AML-193 (cell line): Measurements from ENCODE around the gene TEX47.

Source experiments
- DNase-seq, 2 experiments: peaks; one replicate each; lab custom pipeline; 2025; lab: John Stamatoyannopoulos, UW

The TEX47 gene

GRCh38 chr7:88795553-88795952, at the start of gene TEX47:
Gene TEX47, minus strand, starts transcription at chr7:88795737. Its CDS starts 795 bp downstream, at chr7:88794942.
- no peak for DNase-seq

DNA sequence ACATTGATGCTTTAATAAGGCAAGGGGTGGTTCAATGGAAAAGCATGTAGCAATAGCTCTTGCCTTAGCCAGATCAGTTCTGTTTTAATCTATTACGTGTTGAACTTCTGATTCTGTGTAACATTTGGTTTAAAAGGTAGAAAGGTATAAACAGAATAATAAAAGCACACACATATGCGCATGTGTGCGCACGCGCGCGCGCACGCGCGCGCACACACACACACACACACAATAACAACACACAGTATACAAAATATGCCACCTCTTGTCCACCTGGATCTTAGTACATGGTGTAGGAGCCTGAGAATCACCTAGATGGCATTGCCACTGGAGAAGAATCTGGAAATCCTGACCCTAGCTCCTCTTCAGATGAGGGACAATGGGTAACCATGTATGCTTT, 49.6 kb upstream of the TEX47 start:
- DNase-seq, result no peak

- no peak for DNase-seq
Measured at GRCh38 chr7:88842201-88842600, 46.7 kb upstream of the TEX47 start.

DNA sequence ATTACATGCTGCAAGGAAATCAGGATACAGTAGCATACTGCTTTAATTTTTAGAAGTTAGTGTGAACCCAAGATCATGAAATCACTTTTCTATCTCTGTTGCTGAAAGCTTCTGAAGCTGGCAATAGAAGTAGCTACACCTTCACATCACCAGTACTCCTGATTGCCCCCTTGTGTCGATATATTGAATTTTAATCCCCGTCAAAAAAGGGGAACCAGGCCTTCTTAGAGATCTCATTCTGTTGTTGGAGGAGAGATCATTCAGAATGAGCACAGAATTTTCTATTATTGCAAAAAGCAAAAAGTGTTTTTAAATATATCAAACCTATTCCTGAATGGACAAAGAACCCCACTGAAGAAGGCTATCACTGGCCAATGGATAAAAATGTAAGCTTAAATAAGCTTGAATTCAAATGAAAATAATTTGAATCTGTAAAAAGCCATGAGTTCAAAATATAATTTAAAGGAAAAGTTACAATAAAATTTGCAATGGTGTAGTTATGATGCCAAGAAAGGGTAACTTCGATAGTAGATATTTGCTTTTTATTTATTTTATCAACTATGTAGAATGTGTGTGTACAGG, 39.7 kb upstream of the TEX47 start:
- peak; percentile 38 to 45 for DNase-seq

DNA sequence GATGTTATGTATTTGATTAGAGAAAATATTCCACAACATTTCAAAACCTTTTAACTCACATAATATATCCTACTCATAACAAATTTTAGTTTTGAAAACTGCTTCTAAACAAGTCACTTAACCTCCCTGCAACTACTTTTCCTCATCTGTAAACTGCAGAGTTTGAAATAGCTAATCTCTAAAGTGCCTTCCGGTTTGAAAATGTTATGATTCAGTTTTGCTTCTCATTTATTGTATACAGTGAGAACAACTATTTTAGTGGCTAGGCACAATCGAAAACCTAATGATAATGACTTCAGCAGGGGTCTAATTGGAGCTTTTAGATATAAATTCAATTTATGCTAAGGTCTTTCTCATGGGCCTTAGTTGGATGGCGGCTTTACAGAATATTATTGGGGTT, 30.7 kb upstream of the TEX47 start:
- no peak for DNase-seq

DNA sequence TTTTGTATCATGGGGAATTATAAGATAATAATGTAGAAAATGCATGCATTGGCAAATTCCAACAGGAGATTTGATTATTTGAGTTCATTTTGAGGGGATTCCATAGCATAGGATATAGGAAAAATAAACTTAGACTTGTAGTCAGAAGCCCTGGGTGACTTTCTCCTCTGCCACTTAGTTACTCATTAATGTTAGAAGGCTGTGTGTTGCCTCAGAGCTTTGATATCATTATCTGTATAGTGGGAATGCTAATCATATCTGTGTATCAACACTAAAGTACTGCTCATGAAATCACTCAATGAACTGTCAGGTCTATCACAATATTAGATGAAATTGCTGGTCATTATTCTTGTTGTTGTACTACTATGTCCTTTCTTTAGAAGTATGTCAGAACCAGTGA, 23.0 kb upstream of the TEX47 start:
- no peak for DNase-seq

DNA sequence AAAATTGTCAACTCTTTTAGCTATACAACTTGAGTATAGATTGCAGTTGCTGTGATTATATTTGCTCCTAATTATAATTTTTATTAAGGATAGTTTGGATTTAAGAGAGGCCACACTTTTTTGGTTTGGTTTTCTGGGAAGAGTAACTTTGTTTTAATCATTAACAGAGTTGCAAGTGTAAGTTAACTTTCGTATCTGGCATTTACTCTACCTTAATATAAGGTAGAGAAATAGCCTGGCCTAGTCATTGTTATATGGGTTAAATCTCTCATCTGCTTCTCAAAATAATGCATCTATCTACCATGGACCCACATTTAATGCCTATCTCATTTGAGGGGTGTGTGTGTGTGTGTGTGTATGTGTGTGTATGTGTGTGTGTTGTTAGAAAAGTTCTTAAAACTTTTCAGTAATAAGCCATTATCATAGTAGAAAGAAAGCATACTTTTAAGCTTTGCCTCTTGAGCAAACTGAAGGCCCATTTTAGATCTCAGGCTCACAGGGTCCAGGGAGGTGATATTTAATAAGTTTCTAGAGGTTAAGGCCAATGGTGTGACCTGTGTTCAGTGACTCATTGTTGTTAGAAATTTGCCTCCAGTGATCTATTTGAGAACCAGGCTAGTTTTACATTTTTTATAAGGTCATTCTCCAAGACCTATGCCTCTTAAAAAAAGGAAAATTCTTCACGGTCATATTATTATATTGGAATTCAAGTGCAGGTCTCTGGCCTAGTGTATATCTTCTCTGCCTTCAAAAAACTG, 10.9 kb upstream of the TEX47 start:
- no peak for DNase-seq

- DNase-seq, result no peak
Measured at GRCh38 chr7:88801046-88801445, 5.5 kb upstream of the TEX47 start.

DNA sequence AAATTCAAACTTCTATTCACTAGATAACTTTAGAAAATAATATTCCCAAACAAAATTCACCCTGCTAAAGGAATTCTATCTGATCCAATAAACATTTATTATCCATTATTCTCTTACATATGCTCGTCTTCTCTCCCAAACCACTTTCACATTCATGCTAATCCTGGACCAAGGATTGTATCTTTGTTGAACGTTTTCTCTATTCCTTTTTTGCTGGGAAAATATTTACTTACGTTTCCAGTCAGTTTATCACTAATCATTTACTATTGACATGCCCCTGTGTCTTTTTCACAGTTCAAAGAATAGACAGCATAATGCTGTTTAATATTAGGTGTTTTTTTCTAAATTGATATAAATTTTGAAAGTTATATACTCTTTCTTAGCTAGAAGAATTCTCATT, 3.2 kb downstream of the TEX47 start:
- no peak for DNase-seq

DNA sequence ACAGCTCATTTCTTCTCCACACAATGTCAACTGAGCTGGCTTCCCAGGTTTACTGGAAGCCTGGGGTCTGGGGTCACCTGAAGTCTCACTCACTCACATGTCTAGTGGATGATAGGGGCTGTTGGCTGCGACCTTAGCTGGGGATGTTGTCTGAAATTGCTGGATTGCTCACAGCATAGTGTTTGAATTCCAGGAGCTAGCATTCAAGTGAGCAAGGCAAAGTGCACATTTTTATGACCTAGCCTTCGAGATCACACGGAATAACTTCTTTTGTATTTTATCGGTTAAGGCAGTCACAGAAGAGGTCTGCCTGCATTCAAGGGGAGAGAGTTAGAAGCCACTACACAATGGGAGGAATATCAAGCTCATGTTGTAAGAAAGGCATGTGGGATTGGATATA, 3.6 kb downstream of the TEX47 start:
- no peak for DNase-seq

GRCh38 chr7:88789480-88790064, 6.0 kb downstream of the TEX47 start:
- DNase-seq, result peak; percentile 1 to 25

DNA sequence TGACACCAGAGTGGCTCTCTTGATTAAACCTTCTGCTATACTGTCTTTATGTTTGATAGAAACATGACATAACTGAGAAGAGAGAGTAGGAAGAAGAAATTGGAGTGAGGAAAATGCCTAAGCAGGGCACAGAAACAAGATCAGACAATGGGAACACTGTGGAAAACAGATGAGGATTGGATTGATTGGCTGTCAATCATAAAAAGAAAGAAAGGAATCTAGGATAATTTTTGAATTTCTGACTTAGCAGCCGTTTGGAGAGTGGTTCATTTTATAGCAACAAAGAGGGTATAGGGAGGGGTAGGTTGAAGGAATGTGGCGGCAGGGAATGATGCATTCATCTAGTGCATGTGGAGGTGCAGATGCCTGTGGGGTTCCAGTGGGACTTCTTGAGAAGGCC, 7.8 kb downstream of the TEX47 start:
- no peak for DNase-seq

- no peak for DNase-seq
Measured at GRCh38 chr7:88775838-88776237, 19.7 kb downstream of the TEX47 start.

GRCh38 chr7:88772776-88773175, 22.8 kb downstream of the TEX47 start:
- DNase-seq, result no peak

GRCh38 chr7:88771417-88771816, 24.1 kb downstream of the TEX47 start:
- no peak for DNase-seq

DNA sequence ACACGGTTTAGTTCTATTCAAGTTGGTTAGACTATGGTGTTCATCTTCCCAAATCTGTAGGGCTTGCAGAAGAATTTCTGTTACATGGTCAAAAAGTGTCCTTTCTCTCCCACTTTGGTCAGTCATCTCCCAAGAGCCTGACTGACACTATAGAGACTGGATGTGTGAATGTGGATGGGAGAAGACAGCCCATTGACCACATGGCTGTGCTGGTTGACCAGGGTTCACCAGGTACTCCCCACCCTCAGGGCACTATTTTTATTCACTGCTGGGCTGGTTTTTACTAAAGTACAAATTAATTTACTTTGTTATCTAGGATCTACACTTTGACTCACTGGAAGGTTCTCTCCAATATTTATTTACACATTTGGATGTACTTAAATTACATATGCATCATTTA, 33.8 kb downstream of the TEX47 start:
- no peak for DNase-seq

GRCh38 chr7:88760136-88760515, 35.4 kb downstream of the TEX47 start:
- no peak for DNase-seq

DNA sequence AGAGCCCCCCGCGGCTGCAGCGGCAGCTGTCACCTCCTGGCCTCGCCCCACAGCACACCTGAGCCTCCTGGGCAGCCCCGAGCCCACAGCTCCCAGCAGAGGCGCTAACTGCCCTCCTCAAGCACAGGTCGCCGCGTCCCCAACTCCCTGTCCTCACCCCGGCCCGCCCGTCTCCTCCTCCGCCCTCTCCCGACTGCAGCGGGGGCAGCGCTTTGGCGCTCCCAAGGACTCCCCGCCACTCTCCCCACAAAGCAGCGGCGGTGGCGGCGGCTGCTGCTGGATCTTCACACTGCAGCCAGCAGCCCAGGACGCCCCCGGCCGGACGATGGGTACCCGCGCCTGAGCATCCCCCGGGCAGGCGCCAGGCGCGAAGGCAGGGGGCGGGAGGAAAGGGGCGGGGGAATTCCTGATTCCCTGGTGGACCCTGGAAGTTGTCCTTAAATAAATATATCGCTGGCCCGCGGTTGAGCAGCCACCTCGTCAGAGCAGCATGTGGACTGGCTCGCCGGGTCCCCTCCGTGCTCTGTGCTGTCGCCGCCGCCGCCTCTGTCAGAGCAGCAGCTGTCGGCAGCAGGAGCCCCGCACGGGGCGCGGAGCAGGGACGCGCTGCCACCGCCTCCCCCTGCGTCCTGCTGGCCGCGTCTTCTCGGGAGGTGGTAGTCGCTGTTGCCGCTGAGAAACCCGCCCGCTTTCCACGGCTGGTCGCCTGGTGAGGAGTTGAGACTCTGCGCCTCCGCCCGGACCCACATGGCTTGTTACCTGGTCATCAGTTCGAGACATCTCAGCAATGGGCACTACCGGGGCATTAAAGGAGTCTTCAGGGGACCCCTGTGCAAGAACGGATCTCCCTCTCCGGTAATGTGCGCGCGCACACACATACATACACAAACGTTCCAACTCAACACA, 36.1 kb downstream of the TEX47 start, which contains the start of gene ZNF804B:
Gene ZNF804B (plus strand): TSS at position 471 of the 906 bp plus-strand sequence. CDS start 277 bp downstream, at position 748.
- DNase-seq, result no peak

GRCh38 chr7:88758381-88759229, 36.9 kb downstream of the TEX47 start:
- DNase-seq, result no peak

GRCh38 chr7:88757371-88757770, 38.2 kb downstream of the TEX47 start:
- no peak for DNase-seq

- no peak for DNase-seq
Measured at GRCh38 chr7:88756802-88757201, 38.7 kb downstream of the TEX47 start.
